PC-9 (cell line): Measurements from ENCODE around the gene LRRK1.

Experiments
- CTCF ChIP-seq: fragments of 200-600 bp; sonication (generic); conservative IDR thresholded peaks from 2 replicates; pipeline ENCODE4 v1.6.1; 2017; ENCODE audit warnings: mixed run types, antibody characterized with exemption, mild to moderate bottlenecking, moderate library complexity
- EZH2 ChIP-seq: fragments of 200-600 bp; sonication (generic); IDR thresholded peaks from 2 replicates; pipeline ENCODE4 v1.8.0; 2017; ENCODE audit warnings: antibody characterized with exemption, low read depth

DNA sequence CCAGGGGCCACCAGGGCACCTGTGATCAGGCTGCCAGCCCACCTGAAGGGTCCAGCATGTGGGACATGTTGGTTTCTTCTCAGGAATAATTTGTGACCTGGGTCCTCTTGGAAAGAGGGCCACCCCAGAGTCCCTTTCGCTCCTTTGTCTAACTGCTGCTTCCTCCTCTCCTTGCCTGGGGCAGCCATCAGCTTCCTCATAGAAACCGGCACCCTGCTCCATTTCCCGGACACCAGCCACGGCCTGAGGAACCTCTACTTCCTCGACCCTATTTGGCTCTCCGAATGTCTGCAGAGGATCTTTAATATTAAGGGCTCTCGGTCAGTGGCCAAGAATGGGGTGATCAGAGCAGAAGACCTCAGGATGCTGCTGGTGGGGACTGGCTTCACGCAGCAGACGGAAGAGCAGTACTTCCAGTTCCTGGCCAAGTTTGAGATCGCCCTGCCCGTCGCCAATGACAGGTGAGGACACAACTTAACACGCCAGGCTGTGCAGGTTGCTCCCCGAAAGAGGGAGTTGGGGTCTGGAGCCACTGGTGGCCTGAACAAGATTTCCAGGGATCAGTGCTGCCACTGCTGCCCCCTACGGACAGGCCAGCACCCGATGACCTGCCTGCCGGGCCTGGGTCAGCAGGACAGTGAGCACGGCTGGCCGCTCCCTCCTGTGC is 109.7 kb downstream of the LRRK1 start:
- TF ChIP-seq CTCF (no peak), EZH2 (no peak)
